Activated effector memory CD4-positive, alpha-beta T cell treated with Interleukin-2 at 50 U/mL for 16 hours (primary cell): ENCODE results near the gene ZSCAN5C.
"Not testable (repeated sequence)": the region's sequence is repeated elsewhere in the genome, so short reads cannot be mapped to it uniquely, and the experiment has no call there.

Source experiments
- DNase-seq: peaks from one replicate; pipeline ENCODE4 v3.0.0-alpha.2; 2020

Gene ZSCAN5C

GRCh38 chr19:56201973-56202372 is at the start of gene ZSCAN5C:
Gene ZSCAN5C (plus strand): TSS chr19:56202273. CDS start chr19:56205914, 3,641 bp downstream.
- no peak for DNase-seq

- DNase-seq = no peak
These were observed 49.4 kb upstream of the ZSCAN5C start for GRCh38 chr19:56152644-56153043.

- DNase-seq = no peak
These were observed 48.6 kb upstream of the ZSCAN5C start for GRCh38 chr19:56153507-56153906.

- no peak for DNase-seq
These were observed 46.9 kb upstream of the ZSCAN5C start for GRCh38 chr19:56155124-56155687.

- DNase-seq = no peak
These were observed 45.3 kb upstream of the ZSCAN5C start for GRCh38 chr19:56156768-56157167.

- no peak for DNase-seq
These were observed 43.8 kb upstream of the ZSCAN5C start for GRCh38 chr19:56158170-56158757.

GRCh38 chr19:56159009-56159559 is 43.0 kb upstream of the ZSCAN5C start:
- DNase-seq = no peak

GRCh38 chr19:56159622-56160271 is 42.3 kb upstream of the ZSCAN5C start:
- no peak for DNase-seq

GRCh38 chr19:56161534-56161933 is 40.5 kb upstream of the ZSCAN5C start:
- DNase-seq = no peak

- DNase-seq = no peak
These were observed 39.8 kb upstream of the ZSCAN5C start for GRCh38 chr19:56162258-56162657.

- no peak for DNase-seq
These were observed 39.0 kb upstream of the ZSCAN5C start for GRCh38 chr19:56163097-56163496.

GRCh38 chr19:56167064-56167578 is 35.0 kb upstream of the ZSCAN5C start:
- no peak for DNase-seq

GRCh38 chr19:56170261-56170660 is 31.8 kb upstream of the ZSCAN5C start:
- no peak for DNase-seq

- no peak for DNase-seq
These were observed 28.0 kb upstream of the ZSCAN5C start for GRCh38 chr19:56174086-56174485.

GRCh38 chr19:56174550-56174949 is 27.5 kb upstream of the ZSCAN5C start:
- no peak for DNase-seq

- not testable (repeated sequence) for DNase-seq
These were observed 26.2 kb upstream of the ZSCAN5C start, which contains the start of gene GALP for GRCh38 chr19:56175861-56176307. Gene GALP (plus strand): TSS chr19:56176008. CDS start chr19:56177109, 1,101 bp downstream.

GRCh38 chr19:56176310-56176709 is 25.8 kb upstream of the ZSCAN5C start:
- DNase-seq = not testable (repeated sequence)

- no peak for DNase-seq
These were observed 25.2 kb upstream of the ZSCAN5C start for GRCh38 chr19:56176881-56177280.

GRCh38 chr19:56177564-56178243 is 24.4 kb upstream of the ZSCAN5C start:
- no peak for DNase-seq

- DNase-seq = no peak
These were observed 12.3 kb upstream of the ZSCAN5C start for GRCh38 chr19:56189785-56190184.

- no peak for DNase-seq
These were observed 11.0 kb upstream of the ZSCAN5C start for GRCh38 chr19:56191115-56191514.

GRCh38 chr19:56191711-56192110 is 10.4 kb upstream of the ZSCAN5C start:
- DNase-seq = no peak

GRCh38 chr19:56193981-56194640 is 8.0 kb upstream of the ZSCAN5C start:
- DNase-seq = no peak
